Trophoblast cell (in vitro differentiated cells and primary cell): ENCODE measurements around the gene KRT74.

Experiments used
- DNase-seq, 2 donors: peaks; one replicate each; pipeline ENCODE4 v3.0.0-alpha.2; 2016
- H2AFZ ChIP-seq: 2 replicates; pipeline ENCODE4 v1.6.1; 2013; ENCODE audit warnings: low read length, moderate library complexity, mild to moderate bottlenecking; ENCODE audit not compliant: insufficient read depth, poor library complexity
- H2AK5ac ChIP-seq: 2 replicates; pipeline ENCODE4 v1.6.1; 2013; ENCODE audit warnings: mild to moderate bottlenecking, low read length
- H2BK120ac ChIP-seq: 2 replicates; pipeline ENCODE4 v1.6.1; 2013; ENCODE audit warnings: low read length, mild to moderate bottlenecking, moderate library complexity; ENCODE audit not compliant: insufficient read depth, poor library complexity
- H2BK12ac ChIP-seq: 2 replicates; pipeline ENCODE4 v1.6.1; 2013; ENCODE audit warnings: mild to moderate bottlenecking, low read length, moderate library complexity
- H2BK5ac ChIP-seq: 2 replicates; pipeline ENCODE4 v1.6.1; 2013; ENCODE audit warnings: low read length, low read depth, moderate library complexity, mild to moderate bottlenecking; ENCODE audit not compliant: poor library complexity
- H3K14ac ChIP-seq: 2 replicates; pipeline ENCODE4 v1.6.1; 2013; ENCODE audit warnings: mild to moderate bottlenecking, low read length
- H3K18ac ChIP-seq: 2 replicates; pipeline ENCODE4 v1.6.1; 2013; ENCODE audit warnings: mild to moderate bottlenecking, low read length
- H3K23ac ChIP-seq: 2 replicates; pipeline ENCODE4 v1.6.1; 2013; ENCODE audit warnings: low read length
- H3K27ac ChIP-seq: 2 replicates; pipeline ENCODE4 v1.5.1; 2013; ENCODE audit warnings: low read depth, mild to moderate bottlenecking, inconsistent platforms, low read length, moderate library complexity
- H3K27me3 ChIP-seq: 2 replicates; pipeline ENCODE4 v1.6.1; 2013; ENCODE audit warnings: inconsistent platforms, mild to moderate bottlenecking, low read length, moderate library complexity; ENCODE audit not compliant: insufficient read depth
- H3K36me3 ChIP-seq, 2 experiments: 1 replicate in 1 of 2; 2 replicates in 1 of 2; pipeline ENCODE4 v1.6.1; 2013; ENCODE audit warnings: low read length in 2 of 2, mild to moderate bottlenecking in 2 of 2, moderate library complexity in 1 of 2; ENCODE audit not compliant: insufficient read depth in 2 of 2, control insufficient read depth in 1 of 2
- H3K4ac ChIP-seq: 2 replicates; pipeline ENCODE4 v1.6.1; 2013; ENCODE audit warnings: low read depth, mild to moderate bottlenecking, low read length, moderate library complexity
- H3K4me1 ChIP-seq, 2 experiments: 1 replicate in 1 of 2; 2 replicates in 1 of 2; pipeline ENCODE4 v1.6.1; 2013; ENCODE audit warnings: low read length in 2 of 2, mild to moderate bottlenecking in 2 of 2, moderate library complexity in 1 of 2; ENCODE audit not compliant: insufficient read depth in 2 of 2, control insufficient read depth in 1 of 2
- H3K4me2 ChIP-seq: 2 replicates; pipeline ENCODE4 v1.6.1; 2013; ENCODE audit warnings: inconsistent platforms, mild to moderate bottlenecking, low read length, moderate library complexity
- H3K4me3 ChIP-seq: 2 replicates; pipeline ENCODE4 v1.5.1; 2013; ENCODE audit warnings: mild to moderate bottlenecking, low read depth, low read length, inconsistent platforms
- H3K79me1 ChIP-seq: one replicate; pipeline ENCODE4 v1.6.1; 2013; ENCODE audit warnings: low read length
- H3K79me2 ChIP-seq: 2 replicates; pipeline ENCODE4 v1.6.1; 2013; ENCODE audit warnings: low read length, mild to moderate bottlenecking; ENCODE audit not compliant: control insufficient read depth, insufficient read depth, poor library complexity
- H3K9ac ChIP-seq: 2 replicates; pipeline ENCODE4 v1.6.1; 2013; ENCODE audit warnings: mild to moderate bottlenecking, low read length
- H3K9me3 ChIP-seq: 2 replicates; pipeline ENCODE4 v1.6.1; 2013; ENCODE audit warnings: low read depth, mild to moderate bottlenecking, control low read depth, inconsistent platforms, low read length; ENCODE audit not compliant: insufficient read depth
- H4K12ac ChIP-seq: 2 replicates; pipeline ENCODE4 v1.6.1; 2013; ENCODE audit warnings: low read depth, mild to moderate bottlenecking, low read length, moderate library complexity
- H4K8ac ChIP-seq: 2 replicates; pipeline ENCODE4 v1.6.1; 2013; ENCODE audit warnings: low read depth, mild to moderate bottlenecking, low read length, moderate library complexity
- H4K91ac ChIP-seq: one replicate; pipeline ENCODE4 v1.6.1; 2013; ENCODE audit warnings: low read depth, mild to moderate bottlenecking, low read length, moderate library complexity
- WGBS: extraction: QIAGEN DNeasy Blood & Tissue Kit; methylation state at CpG from one replicate; pipeline ENCODE4 v1.1.7; 2013; ENCODE audit warnings: missing lambda C conversion rate; ENCODE audit not compliant: insufficient read length, insufficient coverage; ENCODE audit errors: extremely low coverage; 5-methylcytosine and 5-hydroxymethylcytosine counted together

KRT74 gene

DNA sequence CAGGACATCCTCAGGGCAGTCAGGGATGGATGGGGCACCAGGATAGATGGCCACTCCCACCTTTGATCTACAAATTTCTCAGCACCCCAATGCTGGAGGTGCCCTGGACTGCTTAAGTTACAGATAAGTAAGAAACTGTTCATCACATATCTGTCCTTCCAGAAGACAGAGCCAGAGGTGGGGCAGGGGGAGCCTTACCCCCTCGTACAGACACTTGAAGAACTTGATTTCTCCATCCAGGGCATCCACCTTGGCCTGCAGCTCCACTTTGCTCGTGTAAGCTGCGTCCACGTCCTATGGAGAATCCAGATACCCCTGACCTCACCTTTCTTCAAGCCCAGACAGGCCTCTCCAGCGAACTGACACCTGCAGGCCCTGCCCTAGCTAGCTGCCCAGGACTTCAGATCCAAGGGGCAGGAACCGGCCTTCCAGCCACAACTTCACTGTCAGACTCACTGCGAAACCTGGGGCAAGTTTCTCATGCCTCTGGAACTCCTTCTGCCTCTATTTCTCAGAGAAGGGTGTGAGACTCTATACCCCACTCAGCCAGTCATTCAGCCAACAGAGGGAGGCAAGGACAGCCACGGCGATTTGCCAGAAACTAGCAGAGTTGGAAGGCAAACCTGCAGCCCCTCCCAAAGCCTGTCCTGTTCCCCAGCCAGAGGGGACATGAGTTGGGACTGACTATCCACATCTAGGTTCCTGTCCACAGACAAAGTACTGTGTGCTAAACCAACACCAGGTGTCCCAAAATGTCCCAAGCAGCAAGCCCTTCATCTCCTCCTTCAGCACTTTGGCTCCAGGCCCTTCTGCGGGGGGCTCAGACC, 41.0 kb upstream of the KRT74 start:
- no CpG with 5 or more reads among the region's 10 CpGs for WGBS
- no peak overlapping the region for H3K4me3 ChIP-seq
- H2BK5ac ChIP-seq: no peak overlapping the region
- H3K4ac ChIP-seq: no peak overlapping the region
- no peak overlapping the region for H3K27ac ChIP-seq
- H3K4me2 ChIP-seq: no peak overlapping the region
- no peaks in the 10 kb centered on the region for H3K79me2 ChIP-seq
- H2AK5ac ChIP-seq: no peak overlapping the region
- H3K14ac ChIP-seq: no peak overlapping the region
- no peak overlapping the region for H2AFZ ChIP-seq
- H4K91ac ChIP-seq: no peak overlapping the region
- H3K9me3 ChIP-seq: peaks cover 3% of the 10 kb centered on the region
- no peak overlapping the region for H2BK120ac ChIP-seq
- H3K18ac ChIP-seq: no peak overlapping the region
- no peak overlapping the region for H3K23ac ChIP-seq
- H3K9ac ChIP-seq: no peak overlapping the region
- no peak overlapping the region for H4K8ac ChIP-seq
- no peaks in the 10 kb centered on the region for H3K27me3 ChIP-seq
- no peaks in the 10 kb centered on the region for H3K36me3 ChIP-seq
- no peak overlapping the region for H2BK12ac ChIP-seq
- H3K4me1 ChIP-seq: no peaks in the 10 kb centered on the region
- H3K79me1 ChIP-seq: no peaks in the 10 kb centered on the region
- H4K12ac ChIP-seq: no peak overlapping the region
- DNase-seq: no peak

DNA sequence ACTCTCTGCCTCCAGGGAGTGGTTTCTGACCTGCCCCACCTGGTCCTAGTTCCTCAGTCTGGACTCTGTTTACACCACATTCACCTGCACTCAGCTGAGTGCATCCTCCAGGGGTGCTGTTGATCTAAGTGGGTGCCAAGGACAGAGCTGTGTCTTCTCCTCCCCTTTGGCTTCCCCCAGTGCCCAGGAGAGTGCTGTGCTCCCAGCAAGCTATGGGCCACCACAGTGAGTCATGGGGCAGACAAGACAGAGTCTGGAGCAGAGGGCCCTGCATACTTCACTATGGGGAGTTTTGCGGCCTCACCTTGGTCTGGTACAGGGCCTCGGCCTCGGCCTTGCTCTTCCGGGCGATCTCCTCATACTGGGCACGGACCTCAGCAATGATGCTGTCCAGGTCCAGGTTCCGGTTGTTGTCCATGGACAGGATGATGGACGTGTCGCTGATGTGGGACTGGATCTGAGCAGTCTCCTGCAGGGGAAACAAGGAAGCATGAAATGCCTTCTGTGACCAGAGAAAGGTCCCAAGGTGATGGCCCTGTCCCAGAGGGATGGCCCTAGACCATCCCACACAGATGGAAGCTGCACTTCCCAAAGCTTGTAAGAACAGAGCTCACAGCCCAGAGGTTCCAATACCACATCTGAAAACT, 39.9 kb upstream of the KRT74 start:
- Histone ChIP-seq H3K4ac (no peak overlapping the region), H3K4me1 (no peaks in the 10 kb centered on the region), H3K27ac (no peak overlapping the region), H4K12ac (no peak overlapping the region), H3K36me3 (no peaks in the 10 kb centered on the region), H2AFZ (no peak overlapping the region), H3K18ac (no peak overlapping the region), H2BK5ac (no peak overlapping the region), H3K79me2 (no peaks in the 10 kb centered on the region), H3K9ac (no peak overlapping the region), H4K8ac (no peak overlapping the region), H3K4me2 (no peak overlapping the region), H2BK12ac (no peak overlapping the region), H3K9me3 (peaks cover 3% of the 10 kb centered on the region), H3K79me1 (no peaks in the 10 kb centered on the region), H4K91ac (no peak overlapping the region), H2AK5ac (no peak overlapping the region), H3K27me3 (no peaks in the 10 kb centered on the region), H3K23ac (no peak overlapping the region), H3K4me3 (no peak overlapping the region), H3K14ac (no peak overlapping the region), H2BK120ac (no peak overlapping the region)
- no CpG with 5 or more reads among the region's 9 CpGs for WGBS
- DNase-seq: no peak

DNA sequence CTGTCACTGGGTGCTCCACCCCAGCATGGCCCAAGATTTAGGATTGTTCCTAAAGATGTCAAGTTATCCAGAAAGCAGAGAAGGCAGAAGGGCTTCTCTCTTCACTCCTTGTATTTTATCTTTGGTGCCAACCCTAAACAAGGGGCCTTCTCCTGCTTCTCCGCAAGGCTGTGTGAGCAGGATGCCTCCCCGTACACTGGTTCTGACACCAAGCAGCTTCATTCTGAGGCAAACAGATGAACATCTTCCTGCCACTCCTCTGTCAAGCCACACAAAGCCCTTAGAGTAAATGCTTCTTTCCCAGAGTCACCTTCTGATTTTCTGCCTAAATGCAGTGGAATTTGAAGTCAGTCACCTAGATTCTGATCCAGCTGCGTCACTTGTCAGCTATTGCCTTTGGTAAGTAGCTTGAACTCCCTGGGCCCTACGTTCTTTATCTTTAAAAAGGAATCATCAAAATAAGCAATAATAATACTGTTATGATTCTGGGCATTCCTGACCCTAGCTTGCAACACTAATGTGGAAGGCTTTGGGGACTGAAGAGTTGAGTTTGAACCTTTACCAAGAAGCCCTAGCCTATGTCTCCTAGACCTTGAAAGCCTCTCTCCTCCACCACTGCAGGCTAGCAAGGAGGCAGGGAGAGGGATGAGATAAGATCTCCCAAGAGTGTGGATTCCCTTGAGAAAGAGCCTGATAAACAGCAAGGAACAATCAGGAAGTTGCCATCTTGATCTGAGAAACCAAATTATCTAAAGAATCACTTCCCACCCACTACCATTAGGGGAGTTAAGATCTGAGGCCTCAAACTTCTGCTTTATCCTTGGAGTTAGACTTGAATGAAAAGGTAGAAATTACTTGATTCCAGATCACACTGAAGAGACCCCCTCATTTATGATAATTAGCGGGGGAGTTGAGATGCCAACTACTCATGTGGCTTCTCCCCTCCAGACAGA, 39.1 kb upstream of the KRT74 start:
- Histone ChIP-seq H3K79me2 (no peaks in the 10 kb centered on the region), H3K18ac (no peak overlapping the region), H2AFZ (no peak overlapping the region), H3K14ac (no peak overlapping the region), H3K23ac (no peak overlapping the region), H3K9me3 (peaks cover 3% of the 10 kb centered on the region), H4K91ac (no peak overlapping the region), H3K36me3 (no peaks in the 10 kb centered on the region), H2AK5ac (no peak overlapping the region), H3K4me1 (no peaks in the 10 kb centered on the region), H3K9ac (no peak overlapping the region), H2BK120ac (no peak overlapping the region), H3K79me1 (no peaks in the 10 kb centered on the region), H4K12ac (no peak overlapping the region), H2BK12ac (no peak overlapping the region), H3K27me3 (no peaks in the 10 kb centered on the region), H3K27ac (no peak overlapping the region), H3K4me2 (no peak overlapping the region), H2BK5ac (no peak overlapping the region), H4K8ac (no peak overlapping the region), H3K4ac (no peak overlapping the region), H3K4me3 (no peak overlapping the region)
- DNase-seq: peak; percentile 51 to 75
- no CpG with 5 or more reads among the region's 5 CpGs for WGBS

DNA sequence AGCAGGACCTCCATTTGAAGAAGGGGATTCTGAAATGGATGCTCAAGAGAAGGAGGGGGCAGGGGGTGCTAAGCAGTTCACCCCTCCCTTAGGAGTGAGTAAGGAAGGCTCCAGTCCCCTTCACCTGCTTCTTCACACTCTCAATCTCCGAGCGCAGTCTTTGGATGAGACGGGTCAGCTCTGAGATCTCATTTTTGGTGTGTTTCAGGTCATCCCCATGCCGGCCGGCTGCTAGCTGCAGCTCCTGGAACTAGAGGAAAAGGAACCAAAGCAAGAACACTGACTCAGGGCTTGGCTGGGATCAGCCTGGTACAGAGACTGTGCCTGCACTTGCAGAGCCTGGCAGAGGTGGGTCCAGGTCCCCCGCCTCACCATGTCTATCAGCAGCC, 37.4 kb upstream of the KRT74 start:
- H3K4me1 ChIP-seq: no peaks in the 10 kb centered on the region
- no peak overlapping the region for H4K12ac ChIP-seq
- H2BK120ac ChIP-seq: no peak overlapping the region
- H3K4me3 ChIP-seq: no peak overlapping the region
- no peak overlapping the region for H3K23ac ChIP-seq
- no CpG with 5 or more reads among the region's 6 CpGs for WGBS
- no peak overlapping the region for H2BK5ac ChIP-seq
- DNase-seq: no peak
- H4K91ac ChIP-seq: no peak overlapping the region
- H4K8ac ChIP-seq: no peak overlapping the region
- H3K4me2 ChIP-seq: no peak overlapping the region
- H3K79me2 ChIP-seq: no peaks in the 10 kb centered on the region
- no peak overlapping the region for H3K4ac ChIP-seq
- H3K27me3 ChIP-seq: no peaks in the 10 kb centered on the region
- no peaks in the 10 kb centered on the region for H3K79me1 ChIP-seq
- no peak overlapping the region for H2AFZ ChIP-seq
- no peak overlapping the region for H3K18ac ChIP-seq
- H3K27ac ChIP-seq: no peak overlapping the region
- no peak overlapping the region for H2AK5ac ChIP-seq
- no peak overlapping the region for H2BK12ac ChIP-seq
- no peaks in the 10 kb centered on the region for H3K36me3 ChIP-seq
- peaks cover 3% of the 10 kb centered on the region for H3K9me3 ChIP-seq
- no peak overlapping the region for H3K9ac ChIP-seq
- no peak overlapping the region for H3K14ac ChIP-seq
